Nephron progenitor cell (in vitro differentiated cells): Measurements from ENCODE around the gene CASS4.

Experiments used
- DNase-seq: peaks from one replicate; pipeline ENCODE4 v3.0.0; 2021
- H3K27ac Mint-ChIP-seq: 2 replicates; pipeline ENCODE4 v1.8.0; 2021; ENCODE audit warnings: mild to moderate bottlenecking, moderate library complexity, mixed read lengths
- H3K27me3 Mint-ChIP-seq: 2 replicates; pipeline ENCODE4 v1.8.0; 2021; ENCODE audit warnings: mild to moderate bottlenecking, low read depth, mixed read lengths; ENCODE audit not compliant: poor library complexity
- H3K36me3 Mint-ChIP-seq: 2 replicates; pipeline ENCODE4 v1.8.0; 2021; ENCODE audit warnings: low read depth, mixed read lengths
- H3K4me1 Mint-ChIP-seq: 2 replicates; pipeline ENCODE4 v1.8.0; 2021; ENCODE audit warnings: mixed read lengths
- H3K4me3 Mint-ChIP-seq: 2 replicates; pipeline ENCODE4 v1.8.0; 2021; ENCODE audit warnings: mild to moderate bottlenecking, moderate library complexity, mixed read lengths
- H3K9me3 Mint-ChIP-seq: 2 replicates; pipeline ENCODE4 v1.8.0; 2021; ENCODE audit warnings: mild to moderate bottlenecking, moderate library complexity, mixed read lengths
- CTCF ChIP-seq: fragments of 200-600 bp; sonication (generic); IDR thresholded peaks from 2 replicates; pipeline ENCODE4 v1.5.0; 2021; ENCODE audit warnings: antibody characterized with exemption

The CASS4 gene

GRCh38 chr20:56467968-56468315 lies 55.9 kb downstream of the CASS4 start:
- Mint-ChIP-seq H3K4me1 (peaks cover 23% of the 10 kb centered on the region), H3K4me3 (peak overlapping the region; percentile 100), H3K27ac (peak overlapping the region; percentile 100), H3K27me3 (peaks cover 25% of the 10 kb centered on the region), H3K36me3 (no peaks in the 10 kb centered on the region), H3K9me3 (no peaks in the 10 kb centered on the region)
- no peak for TF ChIP-seq CTCF
- no peak for DNase-seq

GRCh38 chr20:56468316-56469076 lies 56.4 kb downstream of the CASS4 start, which contains the start of gene RTF2:
Gene RTF2 (plus strand): TSS chr20:56468627. CDS start chr20:56468698, 71 bp downstream.
- H3K4me3 Mint-ChIP-seq, result peak within 1 kb of the TSS; percentile 100
- TF ChIP-seq CTCF, result no peak
- H3K36me3 Mint-ChIP-seq, result peaks cover 5% of the 10 kb centered on the region
- H3K27me3 Mint-ChIP-seq, result peaks cover 21% of the 10 kb centered on the region
- no peaks in the 10 kb centered on the region for H3K9me3 Mint-ChIP-seq
- peak; percentile 97 for DNase-seq
- peak within 1 kb of the TSS; percentile 100 for H3K27ac Mint-ChIP-seq
- H3K4me1 Mint-ChIP-seq, result peaks cover 23% of the 10 kb centered on the region

GRCh38 chr20:56469077-56469449 lies 57.0 kb downstream of the CASS4 start:
- Mint-ChIP-seq H3K27ac (peak overlapping the region; percentile 89), H3K4me3 (peak overlapping the region; percentile 100), H3K4me1 (peaks cover 23% of the 10 kb centered on the region), H3K9me3 (no peaks in the 10 kb centered on the region), H3K36me3 (peaks cover 8% of the 10 kb centered on the region), H3K27me3 (peaks cover 15% of the 10 kb centered on the region)
- no peak for DNase-seq
- TF ChIP-seq CTCF, result no peak

GRCh38 chr20:56483970-56484369 lies 71.9 kb downstream of the CASS4 start:
- Mint-ChIP-seq H3K27me3 (no peaks in the 10 kb centered on the region), H3K36me3 (peaks cover 57% of the 10 kb centered on the region), H3K27ac (peak overlapping the region; percentile 2), H3K4me1 (no peaks in the 10 kb centered on the region), H3K4me3 (no peak overlapping the region), H3K9me3 (no peaks in the 10 kb centered on the region)
- DNase-seq, result no peak
- TF ChIP-seq CTCF, result no peak

- Mint-ChIP-seq H3K4me3 (no peak overlapping the region), H3K9me3 (no peaks in the 10 kb centered on the region), H3K36me3 (peaks cover 61% of the 10 kb centered on the region), H3K27me3 (no peaks in the 10 kb centered on the region), H3K4me1 (no peaks in the 10 kb centered on the region), H3K27ac (no peak overlapping the region)
- no peak for TF ChIP-seq CTCF
- DNase-seq, result no peak
These were observed 75.2 kb downstream of the CASS4 start for GRCh38 chr20:56487216-56487615.

GRCh38 chr20:56488566-56488965 lies 76.5 kb downstream of the CASS4 start:
- Mint-ChIP-seq H3K27me3 (no peaks in the 10 kb centered on the region), H3K4me1 (no peaks in the 10 kb centered on the region), H3K27ac (peak overlapping the region; percentile 10), H3K36me3 (peaks cover 60% of the 10 kb centered on the region), H3K4me3 (no peak overlapping the region), H3K9me3 (no peaks in the 10 kb centered on the region)
- no peak for TF ChIP-seq CTCF
- no peak for DNase-seq
